Epithelial cell of proximal tubule (primary cell): ENCODE results near the gene PIGM. TPM values are rescaled to one million over a fixed set of nuclear protein-coding genes. Genes with fewer than 3 reads are reported as not detected.
"Not testable (repeated sequence)": the region's sequence is repeated elsewhere in the genome, so short reads cannot be mapped to it uniquely, and the experiment has no call there.

Source experiments
- DNase-seq: peaks from one replicate; pipeline ENCODE4 v3.0.0-alpha.2; 2011; ENCODE audit warnings: low read depth
- H3K4me3 ChIP-seq: 2 replicates; pipeline ENCODE4 v1.5.1; 2011; ENCODE audit warnings: low read depth, mild to moderate bottlenecking, low read length
- CTCF ChIP-seq: conservative IDR thresholded peaks from 2 replicates; pipeline ENCODE4 v1.5.1; 2012; ENCODE audit warnings: low read depth, mild to moderate bottlenecking, low read length
- total RNA-seq: library from RNA; depleted of rRNA; stranded (reverse); fragments of >200 nt; gene quantifications from 2 replicates; pipeline ENCODE4 v1.2.3, GENCODE V29; 2015

PIGM gene
- total RNA-seq, 1 donor from 2014 or later, result 2.2 TPM

- no peak overlapping the region for H3K4me3 ChIP-seq
- no peak for DNase-seq
- TF ChIP-seq CTCF, result no peak
These were observed 29.8 kb upstream of the PIGM start for GRCh38 chr1:160061369-160062229.

- peak; percentile 53 for TF ChIP-seq CTCF
- no peak overlapping the region for H3K4me3 ChIP-seq
- no peak for DNase-seq
These were observed 26.3 kb upstream of the PIGM start for GRCh38 chr1:160058087-160058486.

GRCh38 chr1:160056648-160057169 is 24.9 kb upstream of the PIGM start:
- DNase-seq, result no peak
- TF ChIP-seq CTCF, result no peak
- no peak overlapping the region for H3K4me3 ChIP-seq

- TF ChIP-seq CTCF, result no peak
- DNase-seq, result no peak
- no peak overlapping the region for H3K4me3 ChIP-seq
These were observed 22.0 kb upstream of the PIGM start for GRCh38 chr1:160053548-160054365.

GRCh38 chr1:160052936-160053335 is 21.1 kb upstream of the PIGM start:
- TF ChIP-seq CTCF, result no peak
- DNase-seq, result no peak
- no peak overlapping the region for H3K4me3 ChIP-seq

- no peak overlapping the region for H3K4me3 ChIP-seq
- no peak for TF ChIP-seq CTCF
- no peak for DNase-seq
These were observed 18.8 kb upstream of the PIGM start for GRCh38 chr1:160050619-160051018.

- not testable (repeated sequence) for H3K4me3 ChIP-seq, DNase-seq
These were observed 18.4 kb upstream of the PIGM start for GRCh38 chr1:160050182-160050581.
